Fibroblast of lung (primary cell): ENCODE measurements around the gene CARS2. TPM values are rescaled to one million over a fixed set of nuclear protein-coding genes. Genes with fewer than 3 reads are reported as not detected.
"Not testable (repeated sequence)": the region's sequence is repeated elsewhere in the genome, so short reads cannot be mapped to it uniquely, and the experiment has no call there.

ENCODE experiments used
- DNase-seq, 2 donors: peaks; one replicate each; pipeline versions ENCODE4 v3.0.0 to v3.0.0-alpha.2; 2010; ENCODE audit warnings: low read depth in 2 of 2
- H2AFZ ChIP-seq: 2 replicates; pipeline ENCODE4 v1.5.1; 2012; ENCODE audit warnings: low read length, control low read depth, inconsistent platforms
- H3K27ac ChIP-seq: 2 replicates; pipeline ENCODE4 v1.5.1; 2011; ENCODE audit warnings: low read length, control low read depth; ENCODE audit not compliant: insufficient read depth
- H3K27me3 ChIP-seq: 2 replicates; pipeline ENCODE4 v1.5.1; 2011; ENCODE audit warnings: mild to moderate bottlenecking, low read length; ENCODE audit not compliant: control insufficient read depth, insufficient read depth
- H3K36me3 ChIP-seq: 2 replicates; pipeline ENCODE4 v1.5.1; 2011; ENCODE audit warnings: low read length; ENCODE audit not compliant: control insufficient read depth, insufficient read depth
- H3K4me1 ChIP-seq: 2 replicates; pipeline ENCODE4 v1.5.1; 2011; ENCODE audit warnings: low read length; ENCODE audit not compliant: control insufficient read depth, insufficient read depth; ENCODE audit errors: extremely low read depth
- H3K4me2 ChIP-seq: 2 replicates; pipeline ENCODE4 v1.5.1; 2011; ENCODE audit warnings: low read length, control low read depth; ENCODE audit not compliant: insufficient read depth; ENCODE audit errors: extremely low read depth
- H3K4me3 ChIP-seq, 4 experiments: fragments of 200-600 bp in 1 of 4; sonication (generic) in 1 of 4; replicated peaks in 1 of 4; 2 replicates each; pipeline ENCODE4 v1.5.1; 2011 to 2016; ENCODE audit warnings: low read length in 4 of 4, low read depth in 3 of 4, mild to moderate bottlenecking in 3 of 4, control low read depth in 2 of 4, inconsistent platforms in 1 of 4, mixed read lengths in 1 of 4; ENCODE audit not compliant: insufficient read depth in 1 of 4; ENCODE audit errors: control extremely low read depth in 1 of 4
- H3K79me2 ChIP-seq: 2 replicates; pipeline ENCODE4 v1.5.1; 2012; ENCODE audit warnings: mild to moderate bottlenecking, low read length, inconsistent platforms; ENCODE audit not compliant: control insufficient read depth, insufficient read depth
- H3K9ac ChIP-seq: 2 replicates; pipeline ENCODE4 v1.5.1; 2011; ENCODE audit warnings: mild to moderate bottlenecking, low read length, control low read depth; ENCODE audit not compliant: insufficient read depth
- H3K9me3 ChIP-seq: 2 replicates; pipeline ENCODE4 v1.5.1; 2012; ENCODE audit warnings: low read depth, low read length; ENCODE audit not compliant: control insufficient read depth, insufficient read depth
- H4K20me1 ChIP-seq: 2 replicates; pipeline ENCODE4 v1.5.1; 2011; ENCODE audit warnings: low read length; ENCODE audit not compliant: control insufficient read depth, insufficient read depth; ENCODE audit errors: extremely low read depth
- EZH2 ChIP-seq: IDR thresholded peaks from 2 replicates; pipeline ENCODE4 v1.5.1; 2012; ENCODE audit warnings: low read length, control low read depth, mild to moderate bottlenecking; ENCODE audit errors: missing control alignments
- polyA plus RNA-seq, 2 donors: library from polyadenylated mRNA; depleted of rRNA in 1 of 2; stranded (reverse) in 1 of 2; unstranded in 1 of 2; fragments of >200 nt; gene quantifications; 2 replicates each; pipeline ENCODE4 v1.2.1, GENCODE V29; 2011 to 2012; ENCODE audit warnings: missing spikeins in 1 of 2
- total RNA-seq: library from RNA; depleted of rRNA; stranded (reverse); fragments of >200 nt; gene quantifications from 2 replicates; pipeline ENCODE4 v1.2.1, GENCODE V29; 2014
- TF ChIP-seq, protein P1 (sequence below), 2 donors: IDR thresholded peaks in 1 of 2; conservative IDR thresholded peaks in 1 of 2; 1 replicate in 1 of 2; 2 replicates in 1 of 2; pipeline ENCODE4 v1.5.1; 2011 to 2012; ENCODE audit warnings: low read length in 2 of 2, control low read depth in 1 of 2, inconsistent platforms in 1 of 2, low read depth in 1 of 2, mild to moderate bottlenecking in 1 of 2

Gene CARS2
- total and polyA plus RNA-seq, 2 donors (not counting 1 experiment from before 2014, with no cell fraction given): 64.7 to 127 TPM

DNA sequence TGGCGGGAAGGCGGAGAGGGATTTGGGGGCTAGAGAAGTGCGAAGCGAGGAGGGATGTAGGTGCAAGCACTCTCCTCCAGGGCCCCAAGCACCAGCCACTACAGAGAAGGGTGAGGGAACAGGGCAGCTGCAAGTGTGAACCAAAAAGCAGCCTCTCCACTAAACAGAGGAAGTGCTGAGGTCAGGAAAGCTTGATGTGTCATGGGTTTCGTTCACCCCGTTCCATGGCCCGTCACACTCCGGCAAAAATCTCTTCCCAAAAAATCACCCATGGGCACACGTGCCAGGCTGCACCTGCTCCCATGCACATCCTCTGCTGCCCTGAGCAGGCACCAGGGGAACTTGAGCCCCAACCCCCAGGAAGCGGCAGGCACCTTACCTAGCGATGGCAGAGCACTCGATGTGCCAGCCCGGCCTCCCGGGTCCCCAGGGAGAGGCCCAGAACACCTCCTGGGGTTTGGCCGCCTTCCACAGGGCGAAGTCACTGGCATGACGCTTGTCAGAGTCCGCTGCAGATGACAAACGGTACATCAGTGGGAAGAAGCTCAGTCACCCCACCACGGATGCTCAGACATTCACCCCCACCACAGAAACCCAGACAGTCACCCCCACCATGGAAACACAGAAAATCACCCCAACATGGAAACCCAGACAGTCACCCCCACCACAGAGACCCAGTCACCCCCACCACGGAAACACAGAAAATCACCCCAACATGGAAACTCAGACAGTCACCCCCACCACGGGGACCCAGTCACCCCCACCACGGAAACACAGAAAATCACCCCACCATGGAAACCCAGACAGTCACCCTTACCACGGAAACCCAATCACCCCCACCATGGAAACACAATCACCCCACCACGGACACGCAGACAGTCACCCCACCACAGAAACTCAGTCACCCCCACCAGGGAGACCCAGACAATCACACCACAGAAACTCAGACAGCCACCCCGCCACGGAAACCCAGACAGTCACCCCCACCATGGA is 29.0 kb downstream of the CARS2 start:
- no peaks in the 10 kb centered on the region for H3K27me3 ChIP-seq
- no peaks in the 10 kb centered on the region for H3K4me1 ChIP-seq
- H4K20me1 ChIP-seq: no peaks in the 10 kb centered on the region
- no peak overlapping the region for H2AFZ ChIP-seq
- H3K27ac ChIP-seq: no peak overlapping the region
- TF ChIP-seq, protein P1, sequence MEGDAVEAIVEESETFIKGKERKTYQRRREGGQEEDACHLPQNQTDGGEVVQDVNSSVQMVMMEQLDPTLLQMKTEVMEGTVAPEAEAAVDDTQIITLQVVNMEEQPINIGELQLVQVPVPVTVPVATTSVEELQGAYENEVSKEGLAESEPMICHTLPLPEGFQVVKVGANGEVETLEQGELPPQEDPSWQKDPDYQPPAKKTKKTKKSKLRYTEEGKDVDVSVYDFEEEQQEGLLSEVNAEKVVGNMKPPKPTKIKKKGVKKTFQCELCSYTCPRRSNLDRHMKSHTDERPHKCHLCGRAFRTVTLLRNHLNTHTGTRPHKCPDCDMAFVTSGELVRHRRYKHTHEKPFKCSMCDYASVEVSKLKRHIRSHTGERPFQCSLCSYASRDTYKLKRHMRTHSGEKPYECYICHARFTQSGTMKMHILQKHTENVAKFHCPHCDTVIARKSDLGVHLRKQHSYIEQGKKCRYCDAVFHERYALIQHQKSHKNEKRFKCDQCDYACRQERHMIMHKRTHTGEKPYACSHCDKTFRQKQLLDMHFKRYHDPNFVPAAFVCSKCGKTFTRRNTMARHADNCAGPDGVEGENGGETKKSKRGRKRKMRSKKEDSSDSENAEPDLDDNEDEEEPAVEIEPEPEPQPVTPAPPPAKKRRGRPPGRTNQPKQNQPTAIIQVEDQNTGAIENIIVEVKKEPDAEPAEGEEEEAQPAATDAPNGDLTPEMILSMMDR (conservative IDR thresholded peaks at IDR 0.05 in 1 of 2, IDR thresholded peaks at IDR 0.05 in 1 of 2; ENCODE audit: low read depth in 1 of 2, low read length in 2 of 2): no peak
- TF ChIP-seq EZH2: no peak
- DNase-seq: no peak
- H3K9ac ChIP-seq: no peak overlapping the region
- no peaks in the 10 kb centered on the region for H3K9me3 ChIP-seq
- no peak overlapping the region for H3K4me3 ChIP-seq
- H3K36me3 ChIP-seq: peaks cover 19% of the 10 kb centered on the region
- no peak overlapping the region for H3K4me2 ChIP-seq
- no peaks in the 10 kb centered on the region for H3K79me2 ChIP-seq

DNA sequence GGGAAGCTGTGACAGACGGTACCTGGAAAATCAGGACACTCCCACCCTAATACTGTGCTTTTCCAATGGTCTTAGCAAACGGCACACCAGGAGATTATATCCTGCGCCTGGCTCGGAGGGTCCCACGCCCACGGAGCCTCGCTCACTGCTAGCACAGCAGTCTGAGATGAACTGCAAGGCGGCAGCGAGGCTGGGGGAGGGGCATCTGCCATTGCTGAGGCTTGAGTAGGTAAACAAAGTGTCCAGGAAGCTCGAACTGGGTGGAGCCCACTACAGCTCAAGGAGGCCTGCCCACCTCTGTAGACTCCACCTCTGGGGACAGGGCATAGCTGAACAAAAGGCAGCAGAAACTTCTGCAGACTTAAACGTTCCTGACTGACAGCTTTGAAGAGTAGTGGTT is 36.1 kb downstream of the CARS2 start:
- not testable (repeated sequence) for H3K9ac ChIP-seq, H2AFZ ChIP-seq, H3K4me1 ChIP-seq, H3K27ac ChIP-seq, H3K79me2 ChIP-seq, DNase-seq, H4K20me1 ChIP-seq, H3K27me3 ChIP-seq, H3K9me3 ChIP-seq, H3K4me3 ChIP-seq, H3K4me2 ChIP-seq
- H3K36me3 ChIP-seq: peaks cover 13% of the 10 kb centered on the region

DNA sequence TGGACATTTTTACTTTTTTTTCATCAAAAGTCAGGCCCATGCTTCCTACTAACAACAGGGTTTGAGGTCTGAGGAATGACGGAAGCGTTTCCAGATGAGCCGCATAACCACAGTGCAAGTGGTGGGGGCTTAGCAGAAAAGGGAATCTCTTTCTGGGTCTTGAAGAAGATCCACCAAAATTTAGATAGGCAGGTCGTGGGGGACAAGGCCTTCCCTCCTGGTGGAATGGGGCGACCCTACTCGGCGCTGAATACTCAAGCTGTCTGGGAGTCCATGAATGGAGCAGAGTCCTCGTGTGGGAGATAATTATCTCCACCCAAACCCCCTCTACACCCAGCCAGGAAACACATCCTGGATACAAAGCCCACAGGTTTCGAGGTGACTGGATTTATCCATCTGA is 36.9 kb downstream of the CARS2 start:
- Histone ChIP-seq H3K9me3 (no peaks in the 10 kb centered on the region), H3K27me3 (no peaks in the 10 kb centered on the region), H3K4me2 (no peak overlapping the region), H3K36me3 (peaks cover 14% of the 10 kb centered on the region), H3K27ac (no peak overlapping the region), H3K79me2 (no peaks in the 10 kb centered on the region), H3K4me3 (no peak overlapping the region), H2AFZ (no peak overlapping the region), H3K4me1 (no peaks in the 10 kb centered on the region), H4K20me1 (no peaks in the 10 kb centered on the region), H3K9ac (no peak overlapping the region)
- TF ChIP-seq, protein P1 (conservative IDR thresholded peaks at IDR 0.05 in 1 of 2, IDR thresholded peaks at IDR 0.05 in 1 of 2; ENCODE audit: low read depth in 1 of 2, low read length in 2 of 2): no peak
- TF ChIP-seq EZH2: no peak
- no peak for DNase-seq
